Uterus (tissue), 2 donors: ENCODE data around the gene HGFAC.

Experiments
- CTCF ChIP-seq, 4 experiments: fragments of 200-600 bp in 2 of 4; fragments of 450-650 bp in 2 of 4; sonication (generic) in 2 of 4; IDR thresholded peaks; one replicate each; pipeline ENCODE4 v1.5.1; 2016 to 2019; ENCODE audit warnings: antibody characterized with exemption in 4 of 4, mild to moderate bottlenecking in 2 of 4, moderate library complexity in 1 of 4
- POLR2A ChIP-seq, 2 donors: fragments of 450-650 bp; IDR thresholded peaks; one replicate each; pipeline ENCODE4 v1.6.1; 2016; ENCODE audit warnings: antibody characterized with exemption in 2 of 2, mild to moderate bottlenecking in 1 of 2, moderate library complexity in 1 of 2

- TF ChIP-seq CTCF (IDR thresholded peaks at IDR 0.05) (no peak), POLR2A (IDR thresholded peaks at IDR 0.05) (no peak)
Measured at GRCh38 chr4:3393171-3393570, 48.6 kb upstream of the HGFAC start.
